ENCODE measurements around the gene PCSK7.

PCSK7 gene

DNA sequence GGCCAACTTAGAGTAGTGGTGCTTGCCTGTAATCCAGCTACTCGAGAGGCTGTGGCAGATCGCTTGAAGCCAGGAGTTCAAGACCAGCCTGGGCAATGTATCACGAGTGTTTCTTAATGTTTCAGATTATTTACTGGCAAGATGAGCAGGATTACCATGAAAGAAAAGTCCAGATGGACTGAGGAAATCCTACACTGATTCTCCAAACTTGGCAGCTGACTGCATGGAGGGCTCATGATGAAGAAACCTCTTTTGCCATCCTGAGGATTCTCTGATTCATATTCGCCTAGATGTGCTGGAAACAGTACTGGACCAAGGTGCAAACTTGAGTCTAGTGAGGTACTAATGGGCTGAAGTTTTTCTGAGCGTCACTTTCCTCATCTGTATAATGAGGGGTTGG lies 56.1 kb downstream of the PCSK7 start:
- in situ Hi-C loops (cut with MboI; ENCODE audit: low pct_unique_long_range_greater_than_20kb, low sequenced_read_pairs), result no loop called here
- DNase-seq, result no peak

DNA sequence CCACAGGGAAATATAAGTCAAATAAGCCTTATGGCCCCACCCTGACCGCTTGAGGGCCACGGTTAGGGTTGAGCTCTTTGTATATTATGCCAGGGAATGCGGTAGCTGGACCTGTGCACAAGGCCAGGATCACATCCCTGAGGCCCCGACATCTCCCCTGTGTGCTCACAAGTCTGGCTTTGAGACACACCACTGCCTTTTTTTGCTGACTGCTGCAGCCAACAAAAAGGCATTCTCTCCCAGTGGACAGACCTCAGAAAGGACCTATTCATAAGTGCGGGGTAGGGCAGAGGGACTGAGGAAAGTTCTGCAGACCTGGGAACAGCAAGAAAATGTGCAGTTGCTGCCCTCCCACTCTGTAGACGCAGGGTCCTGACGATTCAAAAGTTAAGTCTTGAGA lies 56.8 kb downstream of the PCSK7 start:
- in situ Hi-C loops (cut with MboI; ENCODE audit: low pct_unique_long_range_greater_than_20kb, low sequenced_read_pairs), result no loop called here
- DNase-seq, result no peak

DNA sequence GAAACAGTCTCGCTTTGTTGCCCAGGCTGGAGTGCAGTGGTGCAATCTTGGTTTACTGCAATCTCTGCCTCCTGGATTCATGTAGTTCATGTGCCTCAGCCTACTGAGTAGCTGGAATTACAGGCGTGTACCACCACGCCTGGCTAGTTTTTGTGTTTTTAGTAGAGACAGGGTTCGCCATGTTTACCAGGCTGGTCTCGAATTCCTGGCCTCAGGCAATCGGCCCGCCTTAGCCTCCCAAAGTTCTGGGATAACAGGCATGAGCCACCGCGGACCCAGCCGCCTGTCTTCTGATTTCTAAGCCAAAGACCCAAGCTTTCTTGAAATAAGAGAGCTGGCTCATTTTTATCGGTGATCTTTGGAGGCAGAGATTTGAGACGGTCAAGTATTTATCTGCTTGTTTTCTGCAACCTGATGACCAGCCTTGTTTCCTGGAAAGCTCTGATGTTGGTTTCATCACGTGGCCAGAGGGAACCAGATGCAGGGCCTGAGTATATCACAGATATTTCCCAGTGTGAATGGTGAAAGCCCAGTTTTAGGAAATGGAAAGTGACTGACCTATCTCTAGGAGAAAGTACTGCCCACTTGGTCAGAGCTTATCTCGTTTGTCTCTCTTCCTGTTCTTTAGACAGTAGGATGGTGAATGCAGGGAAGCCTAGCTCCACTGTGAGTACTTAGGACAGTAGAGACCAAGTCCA lies 59.0 kb downstream of the PCSK7 start:
- in situ Hi-C loops (cut with MboI; ENCODE audit: low pct_unique_long_range_greater_than_20kb, low sequenced_read_pairs), result no loop called here
- no peak for DNase-seq

DNA sequence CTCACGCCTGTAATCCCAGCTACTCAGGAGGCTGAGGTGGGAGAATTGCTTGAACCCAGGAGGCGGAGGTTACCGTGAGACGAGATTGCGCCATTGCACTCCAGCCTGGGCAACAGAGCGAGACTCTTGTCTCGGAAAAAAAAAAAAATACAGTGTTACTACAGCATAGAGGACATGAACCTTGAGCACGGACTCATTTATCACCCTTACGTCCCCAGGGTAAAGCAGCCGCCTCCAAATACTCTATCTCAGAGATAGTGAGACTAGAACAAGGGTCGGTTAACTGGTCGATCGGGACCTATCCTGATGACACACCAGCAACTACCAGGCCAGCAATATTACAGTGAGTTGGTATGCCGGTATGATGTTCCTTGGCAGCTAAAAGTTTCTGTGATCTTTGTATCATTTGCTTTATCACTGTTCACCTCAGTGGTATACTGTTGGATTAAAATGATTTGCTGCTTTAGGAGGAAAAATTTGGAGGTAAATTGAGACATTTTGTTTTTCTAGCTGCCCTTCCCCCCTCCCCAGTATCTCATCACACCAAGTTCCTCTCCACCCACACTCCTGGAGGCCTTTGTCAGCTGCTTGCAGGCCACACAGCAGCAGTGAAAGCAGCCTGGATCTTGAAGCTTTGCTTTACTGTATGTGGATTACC lies 60.3 kb downstream of the PCSK7 start:
- DNase-seq, result no peak
- in situ Hi-C loops (cut with MboI; ENCODE audit: low pct_unique_long_range_greater_than_20kb, low sequenced_read_pairs), result no loop called here

DNA sequence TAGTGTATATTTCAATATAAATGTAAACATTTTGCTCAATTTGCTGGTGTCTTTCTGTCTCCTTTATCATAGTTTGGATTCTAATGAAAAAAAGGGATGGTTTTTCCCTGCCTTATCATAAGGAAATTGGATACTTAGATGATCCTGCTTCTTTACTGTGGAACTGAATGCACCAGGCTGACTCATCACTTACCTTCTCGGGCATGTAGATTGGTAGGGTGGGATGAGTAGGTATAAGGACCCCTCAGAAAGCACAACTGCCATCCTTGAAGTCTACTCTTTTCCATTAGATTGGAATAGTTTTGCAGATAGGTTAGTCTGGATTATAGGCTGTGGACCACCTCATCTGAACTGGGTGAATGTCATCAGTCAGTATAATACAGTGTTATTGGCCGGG lies 60.9 kb downstream of the PCSK7 start:
- in situ Hi-C loops (cut with MboI; ENCODE audit: low pct_unique_long_range_greater_than_20kb, low sequenced_read_pairs), result no loop called here
- DNase-seq, result no peak

DNA sequence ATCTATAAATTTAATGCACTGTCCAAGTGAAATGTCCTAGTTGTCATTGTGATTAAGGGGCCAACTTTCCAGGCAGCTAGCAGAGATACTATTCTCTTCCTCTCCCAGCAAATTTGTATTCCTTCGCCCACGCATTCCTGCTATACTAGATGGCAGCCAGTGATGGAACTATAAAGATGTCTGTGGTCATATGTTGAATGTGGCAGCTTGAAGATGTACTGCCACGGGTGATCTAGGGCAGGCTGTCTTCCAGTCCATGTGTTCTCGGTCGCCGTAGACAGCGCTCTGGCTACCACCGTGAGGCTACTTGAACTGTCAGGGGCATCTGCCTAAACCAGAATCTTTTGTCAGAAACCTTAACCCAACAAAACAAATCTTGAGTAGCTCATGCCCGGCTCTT lies 61.7 kb downstream of the PCSK7 start:
- no peak for DNase-seq
- in situ Hi-C loops (cut with MboI; ENCODE audit: low pct_unique_long_range_greater_than_20kb, low sequenced_read_pairs), result no loop called here

DNA sequence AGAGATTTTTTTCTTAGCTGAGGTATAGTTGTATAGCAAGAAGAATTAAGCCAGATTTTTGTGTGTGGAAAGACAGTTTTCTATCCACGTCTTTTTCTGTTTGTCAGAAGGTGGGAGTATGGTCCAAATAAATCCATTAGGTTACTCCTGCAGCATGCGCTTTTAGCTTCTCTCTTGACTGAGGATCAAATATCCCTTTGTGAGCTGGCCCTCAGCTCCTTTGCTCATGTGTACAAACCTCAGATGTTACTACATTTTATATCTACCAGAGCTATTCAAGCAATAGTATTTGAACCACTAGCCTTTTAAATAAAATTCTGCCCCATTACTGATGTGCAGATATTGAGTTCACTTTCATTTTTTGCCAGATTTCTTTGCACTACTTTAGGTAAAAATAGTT lies 62.1 kb downstream of the PCSK7 start:
- no peak for DNase-seq
- in situ Hi-C loops (cut with MboI; ENCODE audit: low pct_unique_long_range_greater_than_20kb, low sequenced_read_pairs), result no loop called here

DNA sequence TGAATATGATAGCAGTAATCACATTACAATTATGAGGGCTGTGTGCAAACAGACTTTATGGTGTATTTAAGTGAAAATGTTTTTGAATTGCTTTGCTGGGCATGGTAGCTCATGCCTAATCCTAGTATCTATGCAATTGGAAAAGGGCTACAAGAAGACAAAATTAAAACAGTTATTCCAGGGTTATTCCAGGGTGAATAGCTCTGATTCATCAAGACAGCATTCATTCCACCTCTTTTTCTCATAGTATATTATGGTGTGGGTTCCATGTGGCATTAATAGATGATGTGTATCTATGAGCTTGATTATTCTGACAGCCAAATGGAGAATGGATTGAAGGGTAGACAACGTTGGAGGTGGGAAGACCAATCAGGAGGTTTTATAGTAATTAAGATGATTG lies 65.4 kb downstream of the PCSK7 start:
- DNase-seq, result no peak
- in situ Hi-C loops (cut with MboI; ENCODE audit: low pct_unique_long_range_greater_than_20kb, low sequenced_read_pairs), result no loop called here

DNA sequence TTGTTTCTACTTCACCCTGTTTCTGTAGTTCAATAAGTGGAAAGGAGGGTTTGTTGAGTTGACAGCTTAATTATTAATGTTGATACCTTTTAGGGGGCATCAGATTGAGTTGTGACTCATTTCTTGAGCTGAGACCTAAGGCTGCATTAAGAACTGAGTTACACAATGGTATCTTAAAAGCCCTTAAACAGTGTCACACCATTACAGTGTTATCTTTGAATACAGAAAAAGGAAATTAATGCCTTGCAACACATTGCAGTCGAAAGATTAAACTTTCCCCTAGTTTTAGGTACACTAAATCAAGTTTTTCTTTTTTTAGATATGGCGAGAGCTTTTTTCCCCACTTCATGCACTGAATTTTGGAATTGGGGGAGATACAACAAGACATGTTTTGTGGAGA lies 71.0 kb downstream of the PCSK7 start:
- DNase-seq, result no peak
- in situ Hi-C loops (cut with MboI; ENCODE audit: low pct_unique_long_range_greater_than_20kb, low sequenced_read_pairs), result no loop called here

DNA sequence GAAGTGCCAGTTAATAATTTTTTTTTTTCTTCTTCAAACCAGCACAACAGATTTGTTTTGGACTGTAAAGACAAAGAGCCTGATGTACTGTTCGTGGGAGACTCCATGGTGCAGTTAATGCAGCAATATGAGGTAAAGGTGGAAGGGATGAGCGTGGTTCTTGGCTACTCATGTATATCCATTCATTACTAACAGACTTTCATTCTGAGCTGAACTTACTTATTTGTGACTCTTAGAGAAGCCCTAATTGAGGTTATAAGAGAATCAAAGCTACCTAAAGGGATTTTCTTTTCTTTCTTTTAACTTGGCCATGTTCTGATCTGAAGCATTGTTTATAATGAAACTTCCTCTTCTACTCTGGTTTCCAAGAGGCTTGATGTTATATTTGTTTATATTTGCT lies 72.0 kb downstream of the PCSK7 start:
- no peak for DNase-seq
- in situ Hi-C loops (cut with MboI; ENCODE audit: low pct_unique_long_range_greater_than_20kb, low sequenced_read_pairs), result no loop called here

DNA sequence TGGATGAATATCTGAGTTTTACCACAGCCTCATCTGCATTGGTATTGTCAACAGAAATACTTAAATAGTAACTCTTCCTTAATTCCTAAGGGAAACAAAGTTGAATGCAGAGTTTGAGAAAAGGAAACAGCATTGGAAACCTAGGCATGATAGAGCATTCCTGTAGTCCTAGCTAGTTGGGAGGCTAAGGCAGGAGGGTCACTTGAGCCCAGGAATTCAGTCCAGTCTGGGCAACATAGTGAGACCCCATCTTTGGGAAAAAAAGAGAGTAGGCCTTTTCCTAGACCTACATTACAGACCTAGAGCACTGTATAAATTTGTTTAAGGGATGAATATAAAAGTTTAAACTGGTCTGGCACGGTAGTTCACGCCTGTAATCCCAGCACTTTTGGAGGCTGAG lies 74.4 kb downstream of the PCSK7 start:
- in situ Hi-C loops (cut with MboI; ENCODE audit: low pct_unique_long_range_greater_than_20kb, low sequenced_read_pairs), result no loop called here
- DNase-seq, result no peak

DNA sequence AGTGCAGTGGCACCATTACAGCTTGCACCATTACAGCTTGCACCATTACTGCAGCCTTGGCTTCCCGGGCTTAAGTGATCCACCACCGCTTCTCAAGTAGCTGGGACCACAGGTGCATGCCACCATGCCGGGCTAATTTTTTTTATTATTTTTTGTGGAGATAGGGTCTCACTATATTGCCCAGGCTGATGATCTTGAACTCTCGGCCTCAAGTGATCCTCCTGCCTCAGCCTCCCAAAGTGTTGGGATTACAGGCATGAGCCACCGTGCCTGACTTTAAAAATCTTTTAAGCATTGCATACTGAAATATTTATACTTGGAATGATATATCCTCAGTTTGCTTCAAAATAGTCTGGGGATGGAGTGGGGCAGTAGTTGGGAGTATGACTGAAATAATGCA lies 77.4 kb downstream of the PCSK7 start:
- in situ Hi-C loops (cut with MboI; ENCODE audit: low pct_unique_long_range_greater_than_20kb, low sequenced_read_pairs), result no loop called here
- no peak for DNase-seq

All from KBM-7 (cell line).